ENCODE measurements around the gene TLX2.
"Not testable (repeated sequence)": the region's sequence is repeated elsewhere in the genome, so short reads cannot be mapped to it uniquely, and the experiment has no call there.

Gene TLX2

GRCh38 chr2:74514368-74515270 lies at the start of gene TLX2:
TSS of gene TLX2 (plus strand) at chr2:74514450. CDS start at chr2:74514807, 357 bp downstream.
- DNase-seq: no peak

GRCh38 chr2:74470742-74471141 lies 43.5 kb upstream of the TLX2 start:
- not testable (repeated sequence) for DNase-seq

GRCh38 chr2:74471332-74472065 lies 42.8 kb upstream of the TLX2 start:
- DNase-seq: no peak

GRCh38 chr2:74472086-74472944 lies 41.9 kb upstream of the TLX2 start, which contains the start of gene MRPL53:
TSS of gene MRPL53 (minus strand) at chr2:74472680. CDS start at chr2:74472660, 20 bp downstream.
- DNase-seq: peak; percentile 67

GRCh38 chr2:74472945-74473258 lies 41.3 kb upstream of the TLX2 start:
- no peak for DNase-seq

GRCh38 chr2:74474481-74474880 lies 39.8 kb upstream of the TLX2 start:
- no peak for DNase-seq

- DNase-seq: no peak
Measured at GRCh38 chr2:74474899-74475298, 39.4 kb upstream of the TLX2 start.

- no peak for DNase-seq
Measured at GRCh38 chr2:74481431-74481830, 32.8 kb upstream of the TLX2 start.

GRCh38 chr2:74481961-74482800 lies 32.1 kb upstream of the TLX2 start:
- DNase-seq: no peak

- peak; percentile 82 for DNase-seq
Measured at GRCh38 chr2:74482801-74483674, 31.2 kb upstream of the TLX2 start, which contains the start of the genes CCDC142 and TTC31. TSS of gene CCDC142 (minus strand) at chr2:74482998. CDS start at chr2:74482837, 161 bp downstream. TSS of gene TTC31 (plus strand) at chr2:74483081. CDS start at chr2:74483096, 15 bp downstream.

- not testable (repeated sequence) for DNase-seq
Measured at GRCh38 chr2:74483675-74484164, 30.5 kb upstream of the TLX2 start.

- DNase-seq: no peak
Measured at GRCh38 chr2:74486141-74486540, 28.1 kb upstream of the TLX2 start.

- no peak for DNase-seq
Measured at GRCh38 chr2:74488643-74489481, 25.4 kb upstream of the TLX2 start.

GRCh38 chr2:74489906-74490305 lies 24.3 kb upstream of the TLX2 start:
- no peak for DNase-seq

GRCh38 chr2:74491648-74492544 lies 22.4 kb upstream of the TLX2 start:
- DNase-seq: no peak

GRCh38 chr2:74493546-74493945 lies 20.7 kb upstream of the TLX2 start:
- no peak for DNase-seq

- DNase-seq: no peak
Measured at GRCh38 chr2:74495440-74495839, 18.8 kb upstream of the TLX2 start.

GRCh38 chr2:74496997-74497776 lies 17.1 kb upstream of the TLX2 start:
- no peak for DNase-seq
